WERI-Rb-1 (cell line): ENCODE measurements around the gene DNAH10.

ENCODE experiments used
- DNase-seq: peaks from one replicate; pipeline ENCODE4 v3.0.0-alpha.2; 2020
- H3K27ac ChIP-seq: fragments of 250-450 bp; sonication (Bioruptor Pico); 2 replicates; pipeline ENCODE4 v1.5.1; 2020; ENCODE audit warnings: mild to moderate bottlenecking, moderate library complexity
- H3K27me3 ChIP-seq: fragments of 250-450 bp; sonication (Bioruptor Pico); 2 replicates; pipeline ENCODE4 v1.5.1; 2021; ENCODE audit warnings: mild to moderate bottlenecking, low read depth, moderate library complexity; ENCODE audit not compliant: insufficient read depth, severe bottlenecking
- H3K36me3 ChIP-seq: fragments of 250-450 bp; sonication (Bioruptor Pico); 2 replicates; pipeline ENCODE4 v1.5.1; 2020; ENCODE audit warnings: mild to moderate bottlenecking, moderate library complexity
- H3K4me3 ChIP-seq: 2 replicates; pipeline ENCODE4 v1.5.1; 2011; ENCODE audit warnings: low read depth, mild to moderate bottlenecking, control low read depth, low read length
- H3K9me3 ChIP-seq: fragments of 250-450 bp; sonication (Bioruptor Pico); 2 replicates; pipeline ENCODE4 v1.5.1; 2021; ENCODE audit warnings: mild to moderate bottlenecking, moderate library complexity; ENCODE audit not compliant: severe bottlenecking
- TF ChIP-seq, protein P1 (sequence below): IDR thresholded peaks from 2 replicates; pipeline ENCODE4 v1.5.1; 2011; ENCODE audit warnings: low read depth, mild to moderate bottlenecking, control low read depth, inconsistent platforms, low read length

Gene DNAH10

GRCh38 chr12:123948401-123948795, 186.3 kb downstream of the DNAH10 start:
- TF ChIP-seq, protein P1, sequence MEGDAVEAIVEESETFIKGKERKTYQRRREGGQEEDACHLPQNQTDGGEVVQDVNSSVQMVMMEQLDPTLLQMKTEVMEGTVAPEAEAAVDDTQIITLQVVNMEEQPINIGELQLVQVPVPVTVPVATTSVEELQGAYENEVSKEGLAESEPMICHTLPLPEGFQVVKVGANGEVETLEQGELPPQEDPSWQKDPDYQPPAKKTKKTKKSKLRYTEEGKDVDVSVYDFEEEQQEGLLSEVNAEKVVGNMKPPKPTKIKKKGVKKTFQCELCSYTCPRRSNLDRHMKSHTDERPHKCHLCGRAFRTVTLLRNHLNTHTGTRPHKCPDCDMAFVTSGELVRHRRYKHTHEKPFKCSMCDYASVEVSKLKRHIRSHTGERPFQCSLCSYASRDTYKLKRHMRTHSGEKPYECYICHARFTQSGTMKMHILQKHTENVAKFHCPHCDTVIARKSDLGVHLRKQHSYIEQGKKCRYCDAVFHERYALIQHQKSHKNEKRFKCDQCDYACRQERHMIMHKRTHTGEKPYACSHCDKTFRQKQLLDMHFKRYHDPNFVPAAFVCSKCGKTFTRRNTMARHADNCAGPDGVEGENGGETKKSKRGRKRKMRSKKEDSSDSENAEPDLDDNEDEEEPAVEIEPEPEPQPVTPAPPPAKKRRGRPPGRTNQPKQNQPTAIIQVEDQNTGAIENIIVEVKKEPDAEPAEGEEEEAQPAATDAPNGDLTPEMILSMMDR: no peak
- Histone ChIP-seq H3K36me3 (no peaks in the 10 kb centered on the region), H3K9me3 (no peaks in the 10 kb centered on the region), H3K27me3 (no peaks in the 10 kb centered on the region), H3K27ac (no peak overlapping the region), H3K4me3 (no peak overlapping the region)
- DNase-seq: peak; percentile 21

- H3K27ac ChIP-seq: no peak overlapping the region
- TF ChIP-seq, protein P1: no peak
- no peak for DNase-seq
Measured at GRCh38 chr12:123948796-123949769, 187.0 kb downstream of the DNAH10 start.

GRCh38 chr12:123949770-123950165, 187.7 kb downstream of the DNAH10 start:
- TF ChIP-seq, protein P1: no peak
- no peak overlapping the region for H3K4me3 ChIP-seq
- no peaks in the 10 kb centered on the region for H3K9me3 ChIP-seq
- H3K27ac ChIP-seq: no peak overlapping the region
- no peaks in the 10 kb centered on the region for H3K27me3 ChIP-seq
- DNase-seq: no peak
- H3K36me3 ChIP-seq: no peaks in the 10 kb centered on the region

More at GRCh38 chr12:123948796-123949769, 187.0 kb downstream of the DNAH10 start:
- Histone ChIP-seq H3K9me3 (no peaks in the 10 kb centered on the region), H3K27me3 (no peaks in the 10 kb centered on the region), H3K4me3 (no peak overlapping the region), H3K36me3 (no peaks in the 10 kb centered on the region)

DNA sequence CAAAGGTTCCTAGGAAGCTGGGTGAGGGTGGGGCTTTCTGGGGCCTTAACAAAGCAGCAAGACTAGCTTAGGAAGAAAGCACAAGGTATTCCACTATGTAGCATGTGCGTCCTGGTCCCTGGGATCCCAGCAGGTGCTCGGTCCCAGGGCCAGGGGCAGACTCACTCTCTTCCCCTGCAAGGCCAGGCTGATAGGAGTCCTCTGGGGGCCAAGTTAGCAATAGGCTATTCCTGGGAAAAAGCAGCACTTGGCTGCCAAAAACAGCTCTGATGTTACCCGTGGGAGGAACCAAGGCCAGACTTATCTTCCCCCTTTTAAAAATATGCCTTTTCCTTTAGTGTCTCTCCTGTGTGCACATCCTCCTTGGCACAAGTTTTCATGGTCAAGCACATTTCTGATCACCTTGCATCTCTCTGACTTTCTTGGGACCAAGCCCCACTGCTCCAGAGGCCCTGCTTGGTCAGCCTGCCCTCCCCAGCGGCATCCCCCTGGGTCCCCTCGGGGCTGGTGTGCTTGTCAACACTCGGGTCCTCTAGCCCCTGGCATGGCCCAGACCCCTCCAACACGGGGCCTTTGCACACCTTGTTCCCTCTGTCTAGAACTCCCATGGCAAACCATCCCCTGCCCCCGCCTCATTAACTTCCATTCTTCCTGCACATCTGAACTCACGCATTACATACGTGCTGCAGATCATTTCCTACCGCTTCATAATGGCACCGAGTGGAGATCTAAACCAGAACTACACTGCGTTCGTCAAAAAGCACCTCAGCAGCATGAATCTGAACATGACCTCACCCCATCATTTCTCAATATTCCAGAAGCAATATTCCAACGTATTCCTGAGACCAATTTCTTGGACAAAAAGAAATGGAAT, 188.6 kb downstream of the DNAH10 start:
- Histone ChIP-seq H3K4me3 (no peak overlapping the region), H3K9me3 (no peaks in the 10 kb centered on the region), H3K36me3 (no peaks in the 10 kb centered on the region), H3K27ac (no peak overlapping the region), H3K27me3 (no peaks in the 10 kb centered on the region)
- no peak for DNase-seq
- TF ChIP-seq, protein P1: no peak

GRCh38 chr12:123951467-123951866, 189.4 kb downstream of the DNAH10 start:
- no peak overlapping the region for H3K4me3 ChIP-seq
- TF ChIP-seq, protein P1: no peak

More at GRCh38 chr12:123951467-123951866, 189.4 kb downstream of the DNAH10 start:
- Histone ChIP-seq H3K27ac (no peak overlapping the region), H3K36me3 (no peaks in the 10 kb centered on the region), H3K9me3 (no peaks in the 10 kb centered on the region), H3K27me3 (no peaks in the 10 kb centered on the region)
- no peak for DNase-seq
